ENCODE data around the gene OSBP2. TPM values are rescaled to one million over a fixed set of nuclear protein-coding genes. Genes with fewer than 3 reads are reported as not detected.

The OSBP2 gene
- polyA plus RNA-seq, 1 donor (not counting 4 experiments of a cell fraction or from before 2014, with no cell fraction given): 3.0 TPM

GRCh38 chr22:30728826-30729225 is 34.2 kb downstream of the OSBP2 start:
- Histone ChIP-seq H4K20me1 (ENCODE audit: control insufficient read depth, extremely low read depth, insufficient read depth, low read length) (no peaks in the 10 kb centered on the region), H3K36me3 (ENCODE audit: control insufficient read depth in 2 of 2, extremely low read depth in 1 of 2, insufficient read depth in 2 of 2, low read length in 2 of 2) (no peaks in the 10 kb centered on the region), H3K79me2 (ENCODE audit: control insufficient read depth, insufficient read depth, low read length) (no peaks in the 10 kb centered on the region), H3K9me3 (ENCODE audit: control insufficient read depth, low read depth, low read length) (no peaks in the 10 kb centered on the region), H3K4me1 (ENCODE audit: control insufficient read depth, extremely low read depth, insufficient read depth, low read length) (no peaks in the 10 kb centered on the region), H3K4me3 (ENCODE audit: control insufficient read depth in 2 of 3, extremely low read depth in 1 of 3, insufficient read depth in 2 of 3, low read depth in 1 of 3, low read length in 3 of 3) (no peak overlapping the region), H3K9ac (ENCODE audit: control insufficient read depth, extremely low read depth, insufficient read depth, low read length) (no peak overlapping the region), H3K9me1 (ENCODE audit: control insufficient read depth, extremely low read depth, insufficient read depth, low read length) (no peaks in the 10 kb centered on the region), H3K27ac (ENCODE audit: control insufficient read depth, insufficient read depth, low read length) (no peak overlapping the region), H3K27me3 (ENCODE audit: control insufficient read depth, extremely low read depth, insufficient read depth, low read length) (no peaks in the 10 kb centered on the region), H3K4me2 (ENCODE audit: control insufficient read depth, extremely low read depth, insufficient read depth, low read depth, low read length) (no peak overlapping the region), H2AFZ (ENCODE audit: control insufficient read depth, low read length) (no peak overlapping the region)
- DNase-seq (ENCODE audit: low read depth, low spot score) (no peak), FAIRE-seq (no peak)
- dilution Hi-C loops (cut with MboI; ENCODE audit: extremely low pct_ligation_motif_present, low sequenced_read_pairs): no loop called here
- TF ChIP-seq CTCF (optimal IDR thresholded peaks at IDR 0.05 in 1 of 3, IDR thresholded peaks at IDR 0.05 in 1 of 3, conservative IDR thresholded peaks at IDR 0.05 in 1 of 3; ENCODE audit: extremely low read depth in 1 of 3, insufficient read depth in 2 of 3, low read length in 3 of 3): no peak
- no peak for TF ChIP-seq EZH2 (IDR thresholded peaks at IDR 0.05; ENCODE audit: low read length)

GRCh38 chr22:30731658-30732057 is 37.0 kb downstream of the OSBP2 start:
- Histone ChIP-seq H3K27ac (ENCODE audit: control insufficient read depth, insufficient read depth, low read length) (no peak overlapping the region), H3K9ac (ENCODE audit: control insufficient read depth, extremely low read depth, insufficient read depth, low read length) (no peak overlapping the region), H3K9me1 (ENCODE audit: control insufficient read depth, extremely low read depth, insufficient read depth, low read length) (no peaks in the 10 kb centered on the region), H3K4me3 (ENCODE audit: control insufficient read depth in 2 of 3, extremely low read depth in 1 of 3, insufficient read depth in 2 of 3, low read depth in 1 of 3, low read length in 3 of 3) (no peak overlapping the region), H3K27me3 (ENCODE audit: control insufficient read depth, extremely low read depth, insufficient read depth, low read length) (no peaks in the 10 kb centered on the region), H3K9me3 (ENCODE audit: control insufficient read depth, low read depth, low read length) (no peaks in the 10 kb centered on the region), H3K79me2 (ENCODE audit: control insufficient read depth, insufficient read depth, low read length) (no peaks in the 10 kb centered on the region), H3K4me2 (ENCODE audit: control insufficient read depth, extremely low read depth, insufficient read depth, low read depth, low read length) (no peak overlapping the region), H3K4me1 (ENCODE audit: control insufficient read depth, extremely low read depth, insufficient read depth, low read length) (no peaks in the 10 kb centered on the region), H2AFZ (ENCODE audit: control insufficient read depth, low read length) (no peak overlapping the region), H3K36me3 (ENCODE audit: control insufficient read depth in 2 of 2, extremely low read depth in 1 of 2, insufficient read depth in 2 of 2, low read length in 2 of 2) (no peaks in the 10 kb centered on the region), H4K20me1 (ENCODE audit: control insufficient read depth, extremely low read depth, insufficient read depth, low read length) (no peaks in the 10 kb centered on the region)
- no peak for DNase-seq (ENCODE audit: low read depth, low spot score)
- dilution Hi-C loops (cut with MboI; ENCODE audit: extremely low pct_ligation_motif_present, low sequenced_read_pairs): no loop called here
- TF ChIP-seq CTCF (optimal IDR thresholded peaks at IDR 0.05 in 1 of 3, IDR thresholded peaks at IDR 0.05 in 1 of 3, conservative IDR thresholded peaks at IDR 0.05 in 1 of 3; ENCODE audit: extremely low read depth in 1 of 3, insufficient read depth in 2 of 3, low read length in 3 of 3): no peak
- FAIRE-seq: no peak

All from keratinocyte (primary cell).